Astrocyte (in vitro differentiated cells and primary cell): ENCODE results near the gene CPT1A.

Source experiments
- CTCF ChIP-seq: IDR thresholded peaks from 2 replicates; pipeline ENCODE4 v1.5.1; 2011; ENCODE audit warnings: low read depth, mild to moderate bottlenecking, inconsistent platforms, low read length, moderate library complexity; ENCODE audit not compliant: insufficient read depth
- EZH2 ChIP-seq: IDR thresholded peaks from 2 replicates; pipeline ENCODE4 v1.6.1; 2012; ENCODE audit warnings: mild to moderate bottlenecking, low read length, inconsistent platforms; ENCODE audit not compliant: insufficient read depth

- TF ChIP-seq CTCF: no peak
- TF ChIP-seq EZH2: no peak
Measured at GRCh38 chr11:68828155-68828931, 13.4 kb downstream of the CPT1A start.
